H4 (cell line): Measurements from ENCODE around the gene ZNHIT6. TPM values are rescaled to one million over a fixed set of nuclear protein-coding genes. Genes with fewer than 3 reads are reported as not detected.
A peak's percentile ranks its signal among the peaks of the same experiment; 100 is the strongest.

Source experiments
- DNase-seq: peaks from one replicate; pipeline ENCODE4 v3.0.0-alpha.2; 2015; ENCODE audit warnings: low spot score
- total RNA-seq: library from RNA; depleted of rRNA; stranded (reverse); fragments of >200 nt; shearing (Covaris generic); gene quantifications from 2 replicates; pipeline ENCODE4 v1.2.3, GENCODE V29; 2014

Gene ZNHIT6
- total RNA-seq, 1 experiment from 2014 or later: 8.4 TPM

GRCh38 chr1:85621430-85621829 is 86.8 kb downstream of the ZNHIT6 start:
- DNase-seq: no peak

- no peak for DNase-seq
These were observed 90.6 kb downstream of the ZNHIT6 start for GRCh38 chr1:85617633-85618100.

- no peak for DNase-seq
These were observed 91.5 kb downstream of the ZNHIT6 start for GRCh38 chr1:85616736-85617135.

GRCh38 chr1:85616364-85616705 is 91.9 kb downstream of the ZNHIT6 start:
- no peak for DNase-seq

GRCh38 chr1:85615586-85616363 is 92.5 kb downstream of the ZNHIT6 start:
- no peak for DNase-seq

- peak; percentile 59 for DNase-seq
These were observed 95.4 kb downstream of the ZNHIT6 start for GRCh38 chr1:85612704-85613361.

GRCh38 chr1:85611856-85612255 is 96.4 kb downstream of the ZNHIT6 start:
- DNase-seq: peak; percentile 95

- peak; percentile 9 for DNase-seq
These were observed 96.8 kb downstream of the ZNHIT6 start for GRCh38 chr1:85611425-85611824.

- no peak for DNase-seq
These were observed 98.3 kb downstream of the ZNHIT6 start for GRCh38 chr1:85609976-85610375.

- DNase-seq: no peak
These were observed 99.4 kb downstream of the ZNHIT6 start for GRCh38 chr1:85608851-85609250.

GRCh38 chr1:85607921-85608265 is 100.3 kb downstream of the ZNHIT6 start:
- no peak for DNase-seq

- DNase-seq: peak; percentile 95
These were observed 100.9 kb downstream of the ZNHIT6 start for GRCh38 chr1:85607126-85607920.

- DNase-seq: peak; percentile 13
These were observed 101.8 kb downstream of the ZNHIT6 start for GRCh38 chr1:85606414-85606800.

- DNase-seq: peak; percentile 19
These were observed 102.5 kb downstream of the ZNHIT6 start for GRCh38 chr1:85605484-85606413.

GRCh38 chr1:85604298-85604997 is 103.8 kb downstream of the ZNHIT6 start:
- DNase-seq: no peak

- no peak for DNase-seq
These were observed 105.0 kb downstream of the ZNHIT6 start for GRCh38 chr1:85603086-85603880.

- no peak for DNase-seq
These were observed 105.7 kb downstream of the ZNHIT6 start for GRCh38 chr1:85602571-85602970.

GRCh38 chr1:85601901-85602300 is 106.3 kb downstream of the ZNHIT6 start:
- no peak for DNase-seq

GRCh38 chr1:85599681-85600080 is 108.6 kb downstream of the ZNHIT6 start:
- no peak for DNase-seq
